Measurements from ENCODE around the gene ATP6V1B1. TPM values are rescaled to one million over a fixed set of nuclear protein-coding genes. Genes with fewer than 3 reads are reported as not detected.

ATP6V1B1 gene
- total and polyA plus RNA-seq, 9 of the 15 experiments (the other 6 are each of a cell fraction or from before 2014, with no cell fraction given): not detected

GRCh38 chr2:70984576-70985282 lies 49.0 kb downstream of the ATP6V1B1 start (continued):
- TF ChIP-seq CHD1 (IDR thresholded peaks at IDR 0.05; ENCODE audit: low read length) (no peak), ZBTB33 (CRISPR knock-in tag; IDR thresholded peaks at IDR 0.05) (peak; percentile 99), CGGBP1 (CRISPR knock-in tag; IDR thresholded peaks at IDR 0.05) (no peak), CBFA2T2 (conservative IDR thresholded peaks at IDR 0.05) (no peak), HES1 (IDR thresholded peaks at IDR 0.05; ENCODE audit: low read depth) (no peak)

GRCh38 chr2:70985283-70985688 lies 49.6 kb downstream of the ATP6V1B1 start:
- DNase-seq (ENCODE audit: extremely low read depth in 1 of 4, low spot score in 3 of 4) (no peak), ATAC-seq (no peak), FAIRE-seq (no peak)
- H3K9ac ChIP-seq (ENCODE audit: insufficient read depth in 1 of 2, low read depth in 2 of 2, low read length in 2 of 2): no peak overlapping the region
- WGBS (ENCODE audit: insufficient coverage, low coverage, missing lambda C conversion rate): 70% methylated on average over 5 of the region's 5 CpGs
- H3K27ac ChIP-seq (ENCODE audit: extremely low read depth, low read depth, low read length): no peak overlapping the region
- H4K20me1 ChIP-seq (replicated peaks; ENCODE audit: control insufficient read depth, insufficient read depth, low read length): 0 out of 2 replicates have a peak, but pooled peaks cover 3% of the 10 kb centered on the region
- no peaks in the 10 kb centered on the region for H3K27me3 ChIP-seq (ENCODE audit: control insufficient read depth in 2 of 2, insufficient read depth in 2 of 2, low read length in 2 of 2)
- ChIA-PET CTCF (ENCODE audit: low intra/inter-chr PET ratio) (interaction anchor here (0.7 kb wide), 1 partner anchor 21 kb away, joined by 3 read pairs; no protein-coding TSS in a partner anchor), POLR2A (no interaction called here)
- intact Hi-C loops (cut with micrococcal nuclease): no loop called here
- H3K9me1 ChIP-seq (ENCODE audit: control insufficient read depth, insufficient read depth, low read length): no peaks in the 10 kb centered on the region
- peaks cover 49% of the 10 kb centered on the region for H3K36me3 ChIP-seq (ENCODE audit: control insufficient read depth, insufficient read depth, low read length)
- TF ChIP-seq TCFL5 (CRISPR knock-in tag; conservative IDR thresholded peaks at IDR 0.05) (no peak), SMARCA4 (IDR thresholded peaks at IDR 0.05) (no peak), FOXA1 (IDR thresholded peaks at IDR 0.05; ENCODE audit: borderline replicate concordance) (no peak), SREBF1 (IDR thresholded peaks at IDR 0.05; ENCODE audit: borderline replicate concordance, low read depth, low read length) (no peak), MAFF (IDR thresholded peaks at IDR 0.05; ENCODE audit: low read length) (no peak), SAFB (IDR thresholded peaks at IDR 0.05; ENCODE audit: borderline replicate concordance, low read depth, low read length) (no peak), ZNF695 (CRISPR knock-in tag; IDR thresholded peaks at IDR 0.05) (no peak), ZNF507 (tag; conservative IDR thresholded peaks at IDR 0.05) (no peak), HSF4 (CRISPR knock-in tag; IDR thresholded peaks at IDR 0.05; ENCODE audit: borderline replicate concordance) (no peak), ZNF644 (tag; IDR thresholded peaks at IDR 0.05; ENCODE audit: low read depth) (no peak), ZNF408 (CRISPR knock-in tag; IDR thresholded peaks at IDR 0.05; ENCODE audit: low read depth) (no peak)
- H3K9me3 ChIP-seq (replicated peaks; ENCODE audit: control insufficient read depth, insufficient read depth, low read depth, low read length): no peaks in the 10 kb centered on the region; the same call in 1 of the 2 replicates
- H2AFZ ChIP-seq (ENCODE audit: low read depth, low read length): no peak overlapping the region
- H3K79me2 ChIP-seq (ENCODE audit: control insufficient read depth, insufficient read depth, low read length): no peaks in the 10 kb centered on the region
- peaks cover 0 to 6% of the 10 kb centered on the region in 2 experiments; a peak in 2 of 5 replicates for H3K4me1 ChIP-seq (replicated peaks in 1 of 2; ENCODE audit: control insufficient read depth in 2 of 2, insufficient read depth in 2 of 2, low read length in 2 of 2)
- BruUV-seq (replicated peaks): no TSS peak
- no peak overlapping the region for H3K4me3 ChIP-seq
- in situ Hi-C loops (cut with MboI): no loop called here
- H3K4me2 ChIP-seq (ENCODE audit: insufficient read depth, low read length): no peak overlapping the region
